GM21528 (cell line): ENCODE data around the gene PADI2.

Source experiments
- ATAC-seq: cut with Tn5 transposase; IDR thresholded peaks from one replicate; pipeline ENCODE4 v1.9.1; 2021; ENCODE audit warnings: mild to moderate bottlenecking, moderate library complexity; ENCODE audit not compliant: unreplicated experiment, low FRiP score

Gene PADI2

GRCh38 chr1:17141441-17142197 is 22.4 kb upstream of the PADI2 start:
- ATAC-seq = no peak

- no peak for ATAC-seq
Measured at GRCh38 chr1:17140279-17140678, 21.0 kb upstream of the PADI2 start.

GRCh38 chr1:17139637-17140036 is 20.4 kb upstream of the PADI2 start:
- ATAC-seq = no peak

- ATAC-seq = no peak
Measured at GRCh38 chr1:17137441-17137840, 18.2 kb upstream of the PADI2 start.

GRCh38 chr1:17136936-17137335 is 17.7 kb upstream of the PADI2 start:
- ATAC-seq = no peak

DNA sequence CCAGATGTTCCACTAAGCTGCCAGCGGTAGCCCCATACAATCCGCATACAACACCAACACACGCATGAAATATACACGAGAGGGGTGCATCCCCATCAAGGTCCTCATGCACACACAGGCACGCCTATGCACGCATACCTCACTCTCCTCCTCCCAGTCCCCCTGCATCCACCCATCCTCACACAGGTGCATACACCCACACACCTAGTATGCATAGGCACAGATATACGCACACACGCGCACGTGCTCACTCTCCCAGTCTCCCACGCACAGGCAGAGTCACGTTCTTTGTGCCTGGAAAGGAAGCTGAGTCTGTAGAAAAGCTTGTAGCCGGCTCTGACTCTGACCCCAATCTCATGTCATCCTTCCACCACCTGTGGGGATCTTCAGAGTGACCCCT is 16.9 kb upstream of the PADI2 start:
- no peak for ATAC-seq

GRCh38 chr1:17135530-17135929 is 16.3 kb upstream of the PADI2 start:
- ATAC-seq = no peak

GRCh38 chr1:17134724-17135123 is 15.5 kb upstream of the PADI2 start:
- no peak for ATAC-seq

DNA sequence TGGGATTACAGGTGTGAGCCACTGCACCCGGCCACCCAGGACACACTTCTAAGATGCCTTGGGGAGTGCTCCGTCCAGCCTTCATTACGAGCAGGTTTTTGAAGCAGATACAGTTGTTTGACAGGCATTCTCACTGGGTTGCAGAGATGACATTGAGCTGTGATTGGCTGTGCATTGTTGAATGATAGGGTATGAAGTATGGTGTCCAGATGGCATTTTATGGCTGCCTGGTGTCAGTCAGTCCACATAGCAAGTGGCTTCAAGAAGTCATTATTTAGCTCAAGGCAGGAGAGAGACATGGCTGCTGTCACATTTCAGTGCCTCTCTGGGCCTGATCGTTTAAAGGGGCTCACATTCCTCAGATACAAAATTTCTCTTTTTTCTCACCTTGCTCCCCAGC is 14.8 kb upstream of the PADI2 start:
- no peak for ATAC-seq

DNA sequence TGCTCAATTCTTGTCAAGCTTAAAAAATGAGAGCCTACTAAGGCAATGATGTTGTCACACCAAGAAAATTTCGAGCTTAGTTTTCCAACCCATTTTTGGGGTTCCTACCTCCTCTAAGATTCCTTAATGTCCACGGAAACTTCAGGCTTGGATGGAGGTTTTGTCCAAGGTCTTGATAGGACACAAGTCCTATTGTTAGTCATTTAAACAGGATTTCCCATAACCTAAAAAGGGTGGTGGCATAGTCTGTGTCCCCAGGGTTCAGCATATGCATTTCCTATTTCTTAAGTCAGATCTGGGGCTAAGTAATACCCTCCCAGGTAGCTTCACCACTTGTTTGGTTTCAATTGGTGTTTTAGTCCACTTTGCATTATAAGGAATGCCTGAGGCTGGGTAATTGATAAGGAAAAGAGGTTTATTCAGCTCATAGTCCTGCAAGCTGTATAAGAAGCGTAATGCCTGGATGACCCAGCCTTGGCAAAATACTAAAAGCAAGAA is 10.9 kb upstream of the PADI2 start:
- no peak for ATAC-seq

DNA sequence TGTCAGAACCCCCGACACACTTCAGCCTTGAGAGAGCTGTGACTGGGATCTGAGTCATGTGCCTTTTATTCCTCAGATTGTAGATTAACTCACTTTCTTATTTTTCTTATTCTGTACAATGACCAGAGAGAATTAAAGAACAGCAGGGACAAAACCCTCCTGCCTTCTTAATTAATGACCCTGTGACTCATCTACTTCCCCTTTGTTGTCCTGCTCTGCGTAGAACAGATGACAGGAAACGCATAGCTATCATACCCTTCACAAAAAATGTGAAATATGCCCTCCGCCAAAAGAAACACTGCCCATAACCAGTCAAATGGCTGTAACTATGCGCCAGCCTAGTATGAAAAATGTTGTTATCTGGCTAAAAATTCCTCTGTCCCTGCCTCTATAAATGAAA is 9.1 kb upstream of the PADI2 start:
- ATAC-seq = no peak

GRCh38 chr1:17125756-17126237 is 6.5 kb upstream of the PADI2 start:
- no peak for ATAC-seq

DNA sequence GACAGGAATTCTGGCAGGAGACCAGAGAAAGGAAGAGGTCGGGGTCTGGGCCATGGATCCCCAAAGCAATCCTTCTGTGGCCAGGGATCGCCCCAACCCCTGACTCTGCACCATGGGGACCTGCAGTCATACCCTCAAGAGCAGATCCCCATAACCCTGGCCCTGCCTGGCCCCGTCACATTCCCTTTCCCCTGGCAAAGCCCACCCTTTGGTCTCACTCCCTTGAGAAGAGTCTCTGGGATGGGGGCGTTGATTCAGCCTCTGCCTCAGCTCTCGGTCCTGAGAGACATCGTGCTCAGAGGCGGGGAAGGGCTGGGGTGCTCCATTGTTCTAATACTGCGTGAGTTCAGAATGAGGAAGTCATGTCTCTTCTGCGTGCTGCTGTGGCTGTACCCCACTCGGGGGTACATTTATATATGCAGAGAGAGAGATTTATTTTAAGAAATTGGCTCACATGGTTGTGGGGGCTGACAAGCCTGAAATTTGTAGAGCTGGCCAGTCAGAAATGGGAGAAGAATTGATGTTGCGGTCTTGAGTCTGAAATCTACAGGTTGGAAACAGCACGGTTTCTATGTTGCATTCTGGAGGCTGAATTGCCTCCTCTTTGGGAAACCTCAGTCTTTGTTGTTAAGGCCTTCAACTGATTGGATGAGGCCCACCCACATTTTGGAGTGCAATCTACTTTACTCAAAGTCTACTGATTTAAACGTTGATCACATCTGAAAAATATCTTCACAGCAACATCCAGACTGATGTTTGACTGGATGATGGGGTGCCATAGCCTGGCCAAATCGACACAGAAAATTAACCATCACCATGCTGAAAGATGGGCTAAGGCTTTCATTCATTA is 4.2 kb upstream of the PADI2 start:
- no peak for ATAC-seq

- no peak for ATAC-seq
Measured at GRCh38 chr1:17122521-17123164, 3.4 kb upstream of the PADI2 start.

- no peak for ATAC-seq
Measured at GRCh38 chr1:17121881-17122280, 2.6 kb upstream of the PADI2 start.

- no peak for ATAC-seq
Measured at GRCh38 chr1:17120962-17121837, 1.9 kb upstream of the PADI2 start.

- no peak for ATAC-seq
Measured at GRCh38 chr1:17120481-17120877, 1.2 kb upstream of the PADI2 start.

DNA sequence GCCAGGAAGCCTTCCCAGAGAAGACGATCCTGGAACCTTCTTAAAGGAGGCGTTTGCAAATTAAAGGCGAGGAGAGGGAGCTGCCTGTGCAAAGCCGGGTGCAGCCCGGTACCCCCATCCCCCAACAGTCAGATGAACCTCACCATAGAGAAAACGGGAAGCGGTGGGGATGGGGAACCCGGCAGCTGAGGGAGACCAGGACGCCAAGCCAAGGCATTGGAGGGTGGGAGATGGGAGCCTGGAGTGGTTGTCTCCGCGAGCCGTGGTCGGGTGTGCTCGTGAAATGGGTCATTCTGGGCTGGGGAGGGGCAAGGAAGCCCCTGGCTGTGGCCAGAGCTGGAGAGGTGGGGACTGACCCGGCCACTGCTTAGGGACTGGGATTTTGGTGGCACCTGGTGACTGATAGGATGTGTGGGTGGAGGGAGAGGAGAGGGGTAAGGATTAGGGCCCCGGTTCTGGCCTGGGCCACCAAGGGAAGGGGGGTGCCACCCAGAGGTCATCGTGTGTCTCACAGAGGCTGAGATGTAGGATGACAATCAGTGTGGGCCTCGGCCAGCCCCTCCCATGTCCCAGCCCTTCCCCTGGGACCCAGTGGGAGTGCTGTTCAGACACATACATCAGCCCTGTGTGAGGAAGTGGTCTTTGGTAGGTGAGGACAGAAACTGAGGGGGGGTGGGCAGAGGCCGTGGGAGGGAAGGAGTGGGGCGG is 676 bp upstream of the PADI2 start:
- ATAC-seq = no peak

DNA sequence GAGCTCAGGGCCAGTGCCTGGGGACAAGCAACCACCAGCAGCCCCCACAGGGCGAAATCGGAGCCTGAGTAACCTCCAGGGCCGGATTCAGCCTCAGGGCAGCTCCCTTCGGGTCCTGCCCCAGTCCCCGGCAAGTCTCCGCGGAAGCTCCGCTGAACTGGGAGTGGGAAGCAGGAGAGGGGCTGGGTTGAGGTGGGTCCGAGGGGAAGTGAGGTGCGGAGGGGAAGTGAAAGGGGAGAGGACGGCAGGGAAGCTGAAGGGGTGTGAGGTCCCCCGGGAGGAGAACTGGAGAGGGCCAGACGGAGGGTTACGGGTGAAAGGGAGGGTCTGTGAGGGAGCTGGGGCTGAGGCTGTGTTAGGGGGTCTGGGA is 560 bp downstream of the PADI2 start:
- no peak for ATAC-seq

- no peak for ATAC-seq
Measured at GRCh38 chr1:17118268-17118667, 983 bp downstream of the PADI2 start.
